ENCODE results near the gene S100A11. TPM values are rescaled to one million over a fixed set of nuclear protein-coding genes. Genes with fewer than 3 reads are reported as not detected.

S100A11 gene
- total RNA-seq, 1 experiment from 2014 or later, result 1,562 TPM

- Mint-ChIP-seq H3K4me1 (ENCODE audit: insufficient read depth, unreplicated experiment) (peaks cover 55% of the 10 kb centered on the region), H3K36me3 (ENCODE audit: insufficient read depth, unreplicated experiment) (peaks cover 6% of the 10 kb centered on the region), H3K27ac (ENCODE audit: low read depth, unreplicated experiment) (peak overlapping the region; percentile 33), H3K9me3 (ENCODE audit: unreplicated experiment) (no peaks in the 10 kb centered on the region), H3K4me3 (ENCODE audit: unreplicated experiment) (peak overlapping the region; percentile 28), H3K27me3 (ENCODE audit: insufficient read depth, unreplicated experiment) (no peaks in the 10 kb centered on the region)
- TF ChIP-seq, protein P1, sequence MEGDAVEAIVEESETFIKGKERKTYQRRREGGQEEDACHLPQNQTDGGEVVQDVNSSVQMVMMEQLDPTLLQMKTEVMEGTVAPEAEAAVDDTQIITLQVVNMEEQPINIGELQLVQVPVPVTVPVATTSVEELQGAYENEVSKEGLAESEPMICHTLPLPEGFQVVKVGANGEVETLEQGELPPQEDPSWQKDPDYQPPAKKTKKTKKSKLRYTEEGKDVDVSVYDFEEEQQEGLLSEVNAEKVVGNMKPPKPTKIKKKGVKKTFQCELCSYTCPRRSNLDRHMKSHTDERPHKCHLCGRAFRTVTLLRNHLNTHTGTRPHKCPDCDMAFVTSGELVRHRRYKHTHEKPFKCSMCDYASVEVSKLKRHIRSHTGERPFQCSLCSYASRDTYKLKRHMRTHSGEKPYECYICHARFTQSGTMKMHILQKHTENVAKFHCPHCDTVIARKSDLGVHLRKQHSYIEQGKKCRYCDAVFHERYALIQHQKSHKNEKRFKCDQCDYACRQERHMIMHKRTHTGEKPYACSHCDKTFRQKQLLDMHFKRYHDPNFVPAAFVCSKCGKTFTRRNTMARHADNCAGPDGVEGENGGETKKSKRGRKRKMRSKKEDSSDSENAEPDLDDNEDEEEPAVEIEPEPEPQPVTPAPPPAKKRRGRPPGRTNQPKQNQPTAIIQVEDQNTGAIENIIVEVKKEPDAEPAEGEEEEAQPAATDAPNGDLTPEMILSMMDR (IDR thresholded peaks at IDR 0.05; ENCODE audit: unreplicated experiment), result no peak
- no peak for DNase-seq (ENCODE audit: unreplicated experiment)
- CTCF ChIA-PET, result interaction anchor here (0.5 to 23.4 kb wide), 45 partner anchors 12 to 978 kb away, joined by 3 to 543 read pairs (median 5); partner anchors contain the start of genes S100A11 and THEM4
- intact Hi-C loops (cut with micrococcal nuclease), result loop anchor here (1.0 to 2.0 kb wide), 6 partner anchors 33 to 467 kb away; no protein-coding TSS in a partner anchor
- no TSS peak for BruUV-seq (replicated peaks)
- POLR2A ChIA-PET, result interaction anchor here (0.6 to 20.9 kb wide), 21 partner anchors 8 to 767 kb away, joined by 3 to 453 read pairs (median 11); partner anchors contain the start of genes S100A11 and THEM4
These were observed 35.7 kb downstream of the S100A11 start for GRCh38 chr1:152000964-152001630.

DNA sequence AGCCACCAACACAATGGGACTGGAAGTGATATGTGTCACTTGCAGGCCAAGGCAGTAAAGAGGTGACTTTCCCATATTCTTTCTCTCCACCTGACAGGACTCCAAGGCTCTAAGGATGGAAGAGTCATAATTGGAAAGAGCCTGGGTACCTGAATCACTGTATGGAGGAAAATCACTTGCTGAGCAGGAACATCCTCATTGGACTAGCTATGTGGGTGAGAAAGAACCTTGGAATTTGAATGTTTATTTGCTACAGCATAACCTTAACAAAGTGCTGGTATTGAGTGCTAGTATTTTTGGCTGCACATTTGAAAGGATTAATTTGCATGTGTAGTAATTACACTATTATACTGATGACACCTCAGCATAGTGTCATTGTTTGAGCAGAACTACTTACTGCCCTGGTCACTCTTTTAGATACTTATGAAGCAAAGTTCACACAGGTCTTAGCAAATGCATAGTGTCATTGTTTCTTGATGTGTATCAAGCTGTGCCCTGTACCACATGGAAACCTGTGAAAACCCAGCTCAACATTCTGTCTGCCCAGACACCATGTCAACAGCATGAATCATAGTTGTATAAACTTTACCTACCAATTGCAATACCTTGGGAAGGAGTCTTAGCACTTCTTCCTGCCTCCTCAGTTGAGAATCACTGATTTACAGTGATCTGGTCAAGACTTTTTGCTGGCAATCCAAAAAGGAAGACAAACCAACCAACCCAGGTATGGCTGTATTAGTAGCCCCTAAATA, 38.0 kb downstream of the S100A11 start:
- TF ChIP-seq, protein P1 (IDR thresholded peaks at IDR 0.05; ENCODE audit: unreplicated experiment), result no peak
- H3K4me1 Mint-ChIP-seq (ENCODE audit: insufficient read depth, unreplicated experiment), result peaks cover 56% of the 10 kb centered on the region
- CTCF ChIA-PET, result interaction anchor here (0.6 to 23.4 kb wide), 29 partner anchors 8 to 1619 kb away, joined by 3 to 543 read pairs (median 5); partner anchors contain the start of genes S100A11 and THEM4
- H3K36me3 Mint-ChIP-seq (ENCODE audit: insufficient read depth, unreplicated experiment), result peaks cover 5% of the 10 kb centered on the region
- peak; percentile 76 for DNase-seq (ENCODE audit: unreplicated experiment)
- intact Hi-C loops (cut with micrococcal nuclease), result no loop called here
- no peaks in the 10 kb centered on the region for H3K9me3 Mint-ChIP-seq (ENCODE audit: unreplicated experiment)
- no peak overlapping the region for H3K4me3 Mint-ChIP-seq (ENCODE audit: unreplicated experiment)
- H3K27me3 Mint-ChIP-seq (ENCODE audit: insufficient read depth, unreplicated experiment), result no peaks in the 10 kb centered on the region
- POLR2A ChIA-PET, result interaction anchor here (0.5 to 20.9 kb wide), 21 partner anchors 11 to 783 kb away, joined by 3 to 453 read pairs (median 11); partner anchors contain the start of genes S100A11 and THEM4
- H3K27ac Mint-ChIP-seq (ENCODE audit: low read depth, unreplicated experiment), result peak overlapping the region; percentile 69
- no TSS peak for BruUV-seq (replicated peaks)

DNA sequence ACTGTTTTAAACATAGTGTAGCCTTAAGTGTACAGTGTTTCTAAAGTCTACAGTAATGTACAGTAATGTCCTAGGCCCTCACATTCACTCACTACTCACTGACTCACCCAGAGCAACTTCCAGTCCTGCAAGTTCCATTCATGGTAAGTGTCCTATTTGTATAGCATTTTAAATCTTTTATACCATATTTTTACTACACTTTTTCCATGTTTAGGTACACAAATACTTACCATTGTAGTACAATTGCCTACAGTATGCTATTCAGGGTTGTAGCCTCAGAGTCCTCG, 39.6 kb downstream of the S100A11 start:
- Mint-ChIP-seq H3K27me3 (ENCODE audit: insufficient read depth, unreplicated experiment) (no peaks in the 10 kb centered on the region), H3K27ac (ENCODE audit: low read depth, unreplicated experiment) (no peak overlapping the region), H3K4me1 (ENCODE audit: insufficient read depth, unreplicated experiment) (peaks cover 49% of the 10 kb centered on the region), H3K9me3 (ENCODE audit: unreplicated experiment) (no peaks in the 10 kb centered on the region), H3K36me3 (ENCODE audit: insufficient read depth, unreplicated experiment) (peaks cover 8% of the 10 kb centered on the region), H3K4me3 (ENCODE audit: unreplicated experiment) (no peak overlapping the region)
- ChIA-PET POLR2A (interaction anchor here (5.2 to 20.9 kb wide), 7 partner anchors 9 to 88 kb away, joined by 34 to 453 read pairs (median 184); partner anchors contain the start of gene THEM4), CTCF (interaction anchor here (1.1 to 23.4 kb wide), 10 partner anchors 14 to 461 kb away, joined by 3 to 543 read pairs (median 58); partner anchors contain the start of gene THEM4)
- TF ChIP-seq, protein P1 (IDR thresholded peaks at IDR 0.05; ENCODE audit: unreplicated experiment), result no peak
- DNase-seq (ENCODE audit: unreplicated experiment), result no peak
- intact Hi-C loops (cut with micrococcal nuclease), result no loop called here
- BruUV-seq (replicated peaks), result no TSS peak

GRCh38 chr1:151995774-151996173, 41.0 kb downstream of the S100A11 start:
- H3K4me1 Mint-ChIP-seq (ENCODE audit: insufficient read depth, unreplicated experiment), result peaks cover 52% of the 10 kb centered on the region

More at GRCh38 chr1:151995774-151996173, 41.0 kb downstream of the S100A11 start:
- ChIA-PET POLR2A (interaction anchor here (1.1 to 21.0 kb wide), 7 partner anchors 10 to 86 kb away, joined by 3 to 1089 read pairs (median 218); partner anchors contain the start of genes S100A11 and THEM4), CTCF (interaction anchor here (0.6 to 23.4 kb wide), 21 partner anchors 8 to 107 kb away, joined by 3 to 543 read pairs (median 4); partner anchors contain the start of gene THEM4)
- H3K4me3 Mint-ChIP-seq (ENCODE audit: unreplicated experiment), result no peak overlapping the region
- DNase-seq (ENCODE audit: unreplicated experiment), result peak; percentile 54
- no TSS peak for BruUV-seq (replicated peaks)
- intact Hi-C loops (cut with micrococcal nuclease), result loop anchor here (1.0 kb wide), 4 partner anchors 27 to 106 kb away; no protein-coding TSS in a partner anchor
- no peak overlapping the region for H3K27ac Mint-ChIP-seq (ENCODE audit: low read depth, unreplicated experiment)
- peaks cover 18% of the 10 kb centered on the region for H3K36me3 Mint-ChIP-seq (ENCODE audit: insufficient read depth, unreplicated experiment)
- no peaks in the 10 kb centered on the region for H3K27me3 Mint-ChIP-seq (ENCODE audit: insufficient read depth, unreplicated experiment)
- no peaks in the 10 kb centered on the region for H3K9me3 Mint-ChIP-seq (ENCODE audit: unreplicated experiment)
- TF ChIP-seq, protein P1 (IDR thresholded peaks at IDR 0.05; ENCODE audit: unreplicated experiment), result no peak
